SK-N-SH (cell line): Measurements from ENCODE around the gene RELN. TPM values are rescaled to one million over a fixed set of nuclear protein-coding genes. Genes with fewer than 3 reads are reported as not detected.

Experiments used
- CTCF ChIA-PET: fragments of 300-600, 350-600 bp; formaldehyde crosslinking; extraction: SDS; loops from one replicate; lab custom pipeline; 2021; lab: Yijun Ruan, JAX
- POLR2A ChIA-PET: fragments of 350-600 bp; sonication (Branson Sonifier 250); formaldehyde crosslinking; extraction: SDS; loops from one replicate; lab custom pipeline; 2020; ENCODE audit warnings: antibody characterized with exemption, inconsistent platforms; lab: Yijun Ruan, JAX
- DNase-seq: peaks from one replicate; pipeline ENCODE4 v3.0.0; 2012
- H2AFZ ChIP-seq: fragments of 200-600 bp; sonication (generic); 2 replicates; pipeline ENCODE4 v1.8.1; 2016; ENCODE audit warnings: antibody characterized with exemption, mild to moderate bottlenecking, low read depth
- H3F3A ChIP-seq: fragments of 200-600 bp; sonication (generic); replicated peaks from 2 replicates; pipeline ENCODE3; 2016; ENCODE audit warnings: antibody characterized with exemption, mild to moderate bottlenecking; ENCODE audit not compliant: insufficient read depth
- H3K27ac ChIP-seq, 2 experiments: fragments of 200-500 bp in 1 of 2; fragments of 200-600 bp in 1 of 2; sonication (Bioruptor generic) in 1 of 2; sonication (generic), shearing (Covaris generic) in 1 of 2; 2 replicates each; pipeline versions ENCODE4 v1.5.1 to v1.6.1; 2014 to 2016; ENCODE audit warnings: low read depth in 2 of 2, inconsistent platforms in 1 of 2, low read length in 1 of 2, mild to moderate bottlenecking in 1 of 2, mixed read lengths in 1 of 2
- H3K27me3 ChIP-seq: fragments of 200-600 bp; sonication (generic), shearing (Covaris generic); 2 replicates; pipeline ENCODE4 v1.6.1; 2016; ENCODE audit warnings: mixed run types; ENCODE audit not compliant: insufficient read depth
- H3K36me3 ChIP-seq, 2 experiments: fragments of 200-500 bp in 1 of 2; fragments of 200-600 bp in 1 of 2; sonication (Bioruptor generic) in 1 of 2; sonication (generic) in 1 of 2; replicated peaks in 1 of 2; 2 replicates each; pipeline versions ENCODE3 to v1.5.1; 2014 to 2016; ENCODE audit warnings: low read length in 1 of 2, mild to moderate bottlenecking in 1 of 2; ENCODE audit not compliant: insufficient read depth in 2 of 2, control insufficient read depth in 1 of 2
- H3K4me1 ChIP-seq, 2 experiments: fragments of 200-500 bp in 1 of 2; fragments of 200-600 bp in 1 of 2; sonication (Bioruptor generic) in 1 of 2; sonication (generic), shearing (Covaris generic) in 1 of 2; 2 replicates each; pipeline versions ENCODE4 v1.5.1 to v1.6.1; 2014 to 2016; ENCODE audit warnings: low read depth in 1 of 2, low read length in 1 of 2, mixed run types in 1 of 2; ENCODE audit not compliant: insufficient read depth in 2 of 2, control insufficient read depth in 1 of 2
- H3K4me2 ChIP-seq: fragments of 200-600 bp; sonication (generic), shearing (Covaris generic); 2 replicates; pipeline ENCODE4 v1.6.1; 2017; ENCODE audit warnings: mixed run types
- H3K4me3 ChIP-seq, 2 experiments: fragments of 200-500 bp in 1 of 2; fragments of 200-600 bp in 1 of 2; sonication (Bioruptor generic) in 1 of 2; sonication (generic), shearing (Covaris generic) in 1 of 2; 2 replicates each; pipeline versions ENCODE4 v1.5.1 to v1.8.1; 2014 to 2016; ENCODE audit warnings: low read depth in 2 of 2, inconsistent platforms in 1 of 2, low read length in 1 of 2, mild to moderate bottlenecking in 1 of 2, mixed read lengths in 1 of 2, moderate library complexity in 1 of 2
- H3K79me2 ChIP-seq: fragments of 200-600 bp; sonication (generic); 2 replicates; pipeline ENCODE4 v1.8.1; 2017; ENCODE audit warnings: mild to moderate bottlenecking; ENCODE audit not compliant: insufficient read depth
- H3K9ac ChIP-seq: fragments of 200-600 bp; sonication (generic); 2 replicates; pipeline ENCODE4 v1.6.1; 2017; ENCODE audit warnings: mixed run types
- H3K9me2 ChIP-seq: fragments of 200-600 bp; sonication (generic); 2 replicates; pipeline ENCODE4 v1.6.1; 2017; ENCODE audit warnings: mixed run types
- H3K9me3 ChIP-seq: fragments of 200-600 bp; sonication (generic); 2 replicates; pipeline ENCODE4 v1.6.1; 2017; ENCODE audit warnings: mixed run types, mild to moderate bottlenecking, moderate library complexity
- H4K20me1 ChIP-seq: fragments of 200-600 bp; sonication (generic); 2 replicates; pipeline ENCODE4 v1.6.1; 2017; ENCODE audit warnings: mild to moderate bottlenecking, mixed run types; ENCODE audit not compliant: insufficient read depth
- CHD2 ChIP-seq: fragments of 150-350 bp; IDR thresholded peaks from 2 replicates; pipeline ENCODE4 v1.6.1; 2018; ENCODE audit warnings: low read length; ENCODE audit not compliant: partially characterized antibody
- CTCF ChIP-seq: fragments of 200-600 bp; sonication (generic); IDR thresholded peaks from 2 replicates; pipeline ENCODE4 v1.6.1; 2017; ENCODE audit warnings: antibody characterized with exemption, mild to moderate bottlenecking, moderate library complexity
- ELF1 ChIP-seq: IDR thresholded peaks from 2 replicates; pipeline ENCODE4 v1.4.0; 2012
- EP300 ChIP-seq, 2 experiments: IDR thresholded peaks; 2 replicates each; pipeline versions ENCODE4 v1.4.0 to v1.6.1; 2012; ENCODE audit warnings: borderline replicate concordance in 1 of 2, low read depth in 1 of 2, low read length in 1 of 2
- FOSL2 ChIP-seq: IDR thresholded peaks from 2 replicates; pipeline ENCODE4 v1.4.0; 2012; ENCODE audit warnings: low read depth, mild to moderate bottlenecking, moderate library complexity, borderline replicate concordance
- GABPA ChIP-seq: IDR thresholded peaks from 2 replicates; pipeline ENCODE4 v1.4.0; 2012; ENCODE audit warnings: low read depth, mild to moderate bottlenecking
- JUND ChIP-seq: IDR thresholded peaks from 2 replicates; pipeline ENCODE4 v1.4.0; 2012
- MEF2A ChIP-seq: IDR thresholded peaks from 2 replicates; pipeline ENCODE4 v1.4.0; 2012; ENCODE audit warnings: low read depth, borderline replicate concordance
- MXI1 ChIP-seq: IDR thresholded peaks from 2 replicates; pipeline ENCODE4 v1.6.1; 2012; ENCODE audit warnings: mild to moderate bottlenecking, low read depth, low read length, improper control_type of control experiment
- RCOR1 ChIP-seq: fragments of 150-350 bp; IDR thresholded peaks from 2 replicates; pipeline ENCODE4 v1.6.1; 2017; ENCODE audit warnings: antibody characterized with exemption, low read length
- RFX5 ChIP-seq: IDR thresholded peaks from 2 replicates; pipeline ENCODE4 v1.6.1; 2012; ENCODE audit warnings: mild to moderate bottlenecking, improper control_type of control experiment, low read length
- SIN3A ChIP-seq: IDR thresholded peaks from 2 replicates; pipeline ENCODE4 v1.6.1; 2012; ENCODE audit warnings: low read depth, mild to moderate bottlenecking, low read length, moderate library complexity, borderline replicate concordance
- SMC3 ChIP-seq: IDR thresholded peaks from 2 replicates; pipeline ENCODE4 v1.6.1; 2012; ENCODE audit warnings: low read depth, low read length, improper control_type of control experiment
- TAF1 ChIP-seq: IDR thresholded peaks from 2 replicates; pipeline ENCODE4 v1.6.1; 2012; ENCODE audit warnings: low read depth, mild to moderate bottlenecking, low read length, moderate library complexity, borderline replicate concordance
- TCF12 ChIP-seq: IDR thresholded peaks from 2 replicates; pipeline ENCODE4 v1.4.0; 2012
- TEAD4 ChIP-seq: IDR thresholded peaks from 2 replicates; pipeline ENCODE4 v1.4.0; 2012; ENCODE audit warnings: mild to moderate bottlenecking, borderline replicate concordance; ENCODE audit not compliant: insufficient read depth
- USF1 ChIP-seq: IDR thresholded peaks from 2 replicates; pipeline ENCODE4 v1.4.0; 2012; ENCODE audit warnings: low read depth, borderline replicate concordance
- USF2 ChIP-seq: fragments of 150-350 bp; IDR thresholded peaks from 2 replicates; pipeline ENCODE4 v1.6.1; 2017; ENCODE audit warnings: antibody characterized with exemption, low read length, low read depth, borderline replicate concordance
- YY1 ChIP-seq: IDR thresholded peaks from 2 replicates; pipeline ENCODE4 v1.4.0; 2012; ENCODE audit warnings: low read depth, mild to moderate bottlenecking
- WGBS: methylation state at CpG from one replicate; pipeline ENCODE4 v1.1.6; 2017; ENCODE audit warnings: low lambda C conversion rate; 5-methylcytosine and 5-hydroxymethylcytosine counted together
- polyA plus RNA-seq, 3 experiments: library from polyadenylated mRNA; depleted of rRNA; stranded (reverse); fragments of >200 nt; gene quantifications; 2 replicates each; pipeline ENCODE4 v1.2.3, GENCODE V29; 2012
- TF ChIP-seq, protein P1 (sequence below): IDR thresholded peaks from 2 replicates; pipeline ENCODE4 v1.4.0; 2012; ENCODE audit warnings: low read depth

The RELN gene
- polyA plus RNA-seq, 1 of the 3 experiments (the other 2 are of a cell fraction): 0.02 TPM

DNA sequence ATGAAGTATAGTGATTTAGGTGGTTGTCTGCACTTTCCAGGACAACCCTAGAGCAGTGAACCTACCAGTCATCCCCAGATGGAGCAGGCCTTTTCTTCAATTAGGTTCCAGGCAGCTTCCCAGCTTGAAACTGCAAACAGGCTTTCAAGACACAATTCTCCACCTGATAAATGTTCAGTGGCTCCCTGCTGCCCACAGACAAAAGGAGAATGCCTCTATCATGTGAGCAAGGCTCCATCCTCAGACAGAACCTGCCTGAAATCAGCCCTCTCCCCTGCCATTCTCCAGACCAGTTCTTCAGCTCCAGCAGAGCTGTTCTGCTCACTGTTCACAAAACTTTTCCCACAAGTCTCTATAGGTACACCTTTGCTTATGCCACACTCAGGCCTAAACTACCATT lies 22.1 kb downstream of the RELN start:
- Histone ChIP-seq H3F3A (no peaks in the 10 kb centered on the region), H3K4me2 (no peak overlapping the region), H3K36me3 (no peaks in the 10 kb centered on the region), H3K9me3 (no peaks in the 10 kb centered on the region), H3K4me3 (no peak overlapping the region), H3K79me2 (no peaks in the 10 kb centered on the region), H2AFZ (no peak overlapping the region), H3K4me1 (no peaks in the 10 kb centered on the region), H4K20me1 (no peaks in the 10 kb centered on the region), H3K9ac (no peak overlapping the region), H3K9me2 (no peaks in the 10 kb centered on the region), H3K27me3 (no peaks in the 10 kb centered on the region; the same call in 1 of the 2 replicates), H3K27ac (no peak overlapping the region)
- ChIA-PET POLR2A (no interaction called here), CTCF (no interaction called here)
- DNase-seq: no peak
- TF ChIP-seq RFX5 (no peak), MEF2A (no peak), MXI1 (no peak), FOSL2 (no peak), TCF12 (no peak), TEAD4 (no peak)
- TF ChIP-seq, protein P1, sequence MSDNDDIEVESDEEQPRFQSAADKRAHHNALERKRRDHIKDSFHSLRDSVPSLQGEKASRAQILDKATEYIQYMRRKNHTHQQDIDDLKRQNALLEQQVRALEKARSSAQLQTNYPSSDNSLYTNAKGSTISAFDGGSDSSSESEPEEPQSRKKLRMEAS: no peak

- WGBS: 73% methylated on average over 4 of the region's 4 CpGs
- Histone ChIP-seq H4K20me1 (no peaks in the 10 kb centered on the region), H3K9me3 (no peaks in the 10 kb centered on the region), H3K4me1 (no peaks in the 10 kb centered on the region), H3K4me3 (no peak overlapping the region), H3K27me3 (no peaks in the 10 kb centered on the region; the same call in 1 of the 2 replicates), H3K4me2 (no peak overlapping the region), H3K9me2 (no peaks in the 10 kb centered on the region), H3K79me2 (no peaks in the 10 kb centered on the region), H3F3A (no peaks in the 10 kb centered on the region), H2AFZ (no peak overlapping the region), H3K27ac (no peak overlapping the region), H3K9ac (no peak overlapping the region), H3K36me3 (no peaks in the 10 kb centered on the region)
- DNase-seq: no peak
- CTCF ChIA-PET: interaction anchor here (0.9 kb wide), 1 partner anchor 19 kb away, joined by 3 read pairs; no protein-coding TSS in a partner anchor
- TF ChIP-seq TEAD4: no peak
- no peak for TF ChIP-seq RFX5
- TF ChIP-seq USF2: no peak
- TF ChIP-seq MXI1: no peak
- no peak for TF ChIP-seq EP300 (IDR thresholded peaks at IDR 0.05; ENCODE audit: borderline replicate concordance in 1 of 2, low read depth in 1 of 2, low read length in 1 of 2)
- TF ChIP-seq SMC3: no peak
- TF ChIP-seq ELF1: no peak
- no peak for TF ChIP-seq USF1
- no peak for TF ChIP-seq SIN3A
- TF ChIP-seq TAF1: no peak
- TF ChIP-seq CTCF: no peak
- TF ChIP-seq JUND: no peak
- TF ChIP-seq CHD2: no peak
- TF ChIP-seq YY1: no peak
- no peak for TF ChIP-seq GABPA
- TF ChIP-seq RCOR1: no peak
- POLR2A ChIA-PET: no interaction called here
Observed at GRCh38 chr7:103966593-103967277, 22.7 kb downstream of the RELN start.
